Testis (tissue), 5 donors: ENCODE data around the gene ODAM. TPM values are rescaled to one million over a fixed set of nuclear protein-coding genes. Genes with fewer than 3 reads are reported as not detected.

Source experiments
- DNase-seq: peaks from one replicate; pipeline ENCODE4 v3.0.0-alpha.2; 2019
- H3K27ac ChIP-seq, 2 donors: fragments of 200-600 bp; sonication (generic); one replicate each; pipeline ENCODE4 v1.5.1; 2019
- H3K27me3 ChIP-seq: fragments of 200-600 bp; sonication (generic); one replicate; pipeline ENCODE4 v1.5.1; 2019
- H3K36me3 ChIP-seq: fragments of 200-600 bp; sonication (generic); one replicate; pipeline ENCODE4 v1.5.1; 2017; ENCODE audit warnings: low read depth; ENCODE audit errors: missing control alignments
- H3K4me1 ChIP-seq: fragments of 200-600 bp; sonication (generic); one replicate; pipeline ENCODE4 v1.5.1; 2019
- H3K4me3 ChIP-seq, 2 donors: fragments of 200-600 bp; sonication (generic); one replicate each; pipeline ENCODE4 v1.5.1; 2017 to 2019
- H3K9me3 ChIP-seq: fragments of 200-600 bp; sonication (generic); one replicate; pipeline ENCODE4 v1.5.1; 2017
- POLR2A ChIP-seq: fragments of 450-650 bp; IDR thresholded peaks from one replicate; pipeline ENCODE4 v1.6.1; 2017; ENCODE audit warnings: antibody characterized with exemption, mild to moderate bottlenecking, moderate library complexity
- WGBS, 2 donors: methylation state at CpG; one replicate each; pipeline ENCODE4 v1.1.5; 2018; 5-methylcytosine and 5-hydroxymethylcytosine counted together
- intact Hi-C: fragments of 100-400 bp; cut with DNase I; formaldehyde crosslinking; loops from one replicate; pipeline ENCODE4 v1.15.1; 2023; ENCODE audit warnings: low total_unique reads
- long read RNA-seq, 2 donors: transcript quantifications; one replicate each; lab custom pipeline, GENCODE V29; 2026
- polyA plus RNA-seq: library from polyadenylated mRNA; stranded (reverse); fragments of 350-450 nt; fragmentation: Illumina TruSeq; extraction: RNeasy Lipid Tissue Mini Kit (QIAGEN cat#74804); gene quantifications from one replicate; pipeline ENCODE4 v1.2.3, GENCODE V29; 2014; ENCODE audit warnings: low read depth, low replicate concordance; ENCODE audit not compliant: insufficient read depth
- total RNA-seq, 2 donors: library from RNA; depleted of rRNA; stranded (reverse); fragments of >200 nt; gene quantifications; one replicate each; pipeline ENCODE4 v1.2.3, GENCODE V29; 2016
- TF ChIP-seq, protein P1 (sequence below), 3 experiments: fragments of 450-650 bp in 2 of 3; fragments of 200-600 bp in 1 of 3; sonication (generic) in 1 of 3; IDR thresholded peaks; one replicate each; pipeline ENCODE4 v1.5.1; 2016 to 2019; ENCODE audit warnings: antibody characterized with exemption in 3 of 3, mild to moderate bottlenecking in 2 of 3, moderate library complexity in 1 of 3

The ODAM gene, protein sequence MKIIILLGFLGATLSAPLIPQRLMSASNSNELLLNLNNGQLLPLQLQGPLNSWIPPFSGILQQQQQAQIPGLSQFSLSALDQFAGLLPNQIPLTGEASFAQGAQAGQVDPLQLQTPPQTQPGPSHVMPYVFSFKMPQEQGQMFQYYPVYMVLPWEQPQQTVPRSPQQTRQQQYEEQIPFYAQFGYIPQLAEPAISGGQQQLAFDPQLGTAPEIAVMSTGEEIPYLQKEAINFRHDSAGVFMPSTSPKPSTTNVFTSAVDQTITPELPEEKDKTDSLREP
- total RNA-seq (not detected), polyA plus RNA-seq (0.33 TPM)
- long read RNA-seq, donor 1, result 0 reads
- long read RNA-seq, donor 2, result 0 reads

GRCh38 chr4:70195425-70195824 is at the start of gene ODAM:
Gene ODAM, plus strand, starts transcription at chr4:70195725. Its CDS starts 819 bp downstream, at chr4:70196544.
- Histone ChIP-seq H3K9me3 (no peaks in the 10 kb centered on the region), H3K4me1 (no peaks in the 10 kb centered on the region), H3K27ac (no peak within 1 kb of the TSS), H3K27me3 (no peaks in the 10 kb centered on the region), H3K36me3 (no peaks in the 10 kb centered on the region), H3K4me3 (no peak within 1 kb of the TSS)
- TF ChIP-seq, protein P1, sequence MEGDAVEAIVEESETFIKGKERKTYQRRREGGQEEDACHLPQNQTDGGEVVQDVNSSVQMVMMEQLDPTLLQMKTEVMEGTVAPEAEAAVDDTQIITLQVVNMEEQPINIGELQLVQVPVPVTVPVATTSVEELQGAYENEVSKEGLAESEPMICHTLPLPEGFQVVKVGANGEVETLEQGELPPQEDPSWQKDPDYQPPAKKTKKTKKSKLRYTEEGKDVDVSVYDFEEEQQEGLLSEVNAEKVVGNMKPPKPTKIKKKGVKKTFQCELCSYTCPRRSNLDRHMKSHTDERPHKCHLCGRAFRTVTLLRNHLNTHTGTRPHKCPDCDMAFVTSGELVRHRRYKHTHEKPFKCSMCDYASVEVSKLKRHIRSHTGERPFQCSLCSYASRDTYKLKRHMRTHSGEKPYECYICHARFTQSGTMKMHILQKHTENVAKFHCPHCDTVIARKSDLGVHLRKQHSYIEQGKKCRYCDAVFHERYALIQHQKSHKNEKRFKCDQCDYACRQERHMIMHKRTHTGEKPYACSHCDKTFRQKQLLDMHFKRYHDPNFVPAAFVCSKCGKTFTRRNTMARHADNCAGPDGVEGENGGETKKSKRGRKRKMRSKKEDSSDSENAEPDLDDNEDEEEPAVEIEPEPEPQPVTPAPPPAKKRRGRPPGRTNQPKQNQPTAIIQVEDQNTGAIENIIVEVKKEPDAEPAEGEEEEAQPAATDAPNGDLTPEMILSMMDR (IDR thresholded peaks at IDR 0.05), result no peak
- TF ChIP-seq POLR2A, result no peak
- WGBS, 2 donors, result 81 to 91% methylated on average over 1 of the region's 1 CpG
- intact Hi-C loops, result no loop called here
- no peak for DNase-seq

GRCh38 chr4:70151271-70151670 is 44.3 kb upstream of the ODAM start:
- Histone ChIP-seq H3K9me3 (no peaks in the 10 kb centered on the region), H3K36me3 (no peaks in the 10 kb centered on the region), H3K27me3 (no peaks in the 10 kb centered on the region), H3K4me3 (no peak overlapping the region), H3K4me1 (no peaks in the 10 kb centered on the region), H3K27ac (no peak overlapping the region)
- DNase-seq, result no peak
- TF ChIP-seq, protein P1 (IDR thresholded peaks at IDR 0.05), result no peak
- no peak for TF ChIP-seq POLR2A
- WGBS, 2 donors, result 53 to 55% methylated on average over 3 of the region's 3 CpGs
- intact Hi-C loops, result no loop called here

DNA sequence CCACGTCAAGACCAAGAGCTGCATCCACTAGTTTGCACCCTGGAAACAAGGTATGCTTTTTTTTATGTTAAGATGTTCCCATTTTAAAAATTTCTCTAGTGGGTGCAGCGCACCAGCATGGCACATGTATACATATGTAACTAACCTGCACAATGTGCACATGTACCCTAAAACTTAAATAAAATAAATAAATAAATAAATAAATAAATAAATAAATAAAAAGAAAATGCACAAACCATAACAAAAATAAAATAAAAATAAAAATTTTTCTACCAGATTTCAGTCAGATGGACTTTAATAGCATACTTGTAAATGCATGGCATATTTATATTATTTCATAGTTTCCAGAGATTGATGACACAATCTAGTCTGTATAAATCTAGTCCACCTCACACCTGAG is 43.4 kb upstream of the ODAM start:
- H3K4me3 ChIP-seq, result no peak overlapping the region
- no peak for DNase-seq
- intact Hi-C loops, result no loop called here
- no peak overlapping the region for H3K27ac ChIP-seq
- 91 to 96% methylated on average over 2 of the region's 2 CpGs for WGBS, 2 donors
- no peaks in the 10 kb centered on the region for H3K27me3 ChIP-seq
- TF ChIP-seq POLR2A, result no peak
- TF ChIP-seq, protein P1 (IDR thresholded peaks at IDR 0.05), result no peak
- no peaks in the 10 kb centered on the region for H3K4me1 ChIP-seq
- H3K9me3 ChIP-seq, result no peaks in the 10 kb centered on the region
- H3K36me3 ChIP-seq, result no peaks in the 10 kb centered on the region

GRCh38 chr4:70153937-70154336 is 41.6 kb upstream of the ODAM start, which contains the start of gene PRR27:
Gene PRR27, plus strand, starts transcription at chr4:70154237. Its CDS starts 139 bp downstream, at chr4:70154376.
- Histone ChIP-seq H3K9me3 (no peaks in the 10 kb centered on the region), H3K27me3 (no peaks in the 10 kb centered on the region), H3K36me3 (no peaks in the 10 kb centered on the region), H3K27ac (no peak within 1 kb of the TSS), H3K4me3 (no peak within 1 kb of the TSS), H3K4me1 (no peaks in the 10 kb centered on the region)
- no peak for DNase-seq
- intact Hi-C loops, result no loop called here
- TF ChIP-seq POLR2A, result no peak
- TF ChIP-seq, protein P1 (IDR thresholded peaks at IDR 0.05), result no peak
- 87 to 93% methylated on average over 3 of the region's 3 CpGs for whole genome bisulfite sequencing, 2 donors

- Histone ChIP-seq H3K27ac (no peak overlapping the region), H3K36me3 (no peaks in the 10 kb centered on the region), H3K27me3 (no peaks in the 10 kb centered on the region), H3K4me1 (no peaks in the 10 kb centered on the region), H3K4me3 (no peak overlapping the region), H3K9me3 (no peaks in the 10 kb centered on the region)
- intact Hi-C loops, result no loop called here
- 70 to 71% methylated on average over 2 of the region's 2 CpGs for WGBS, 2 donors
- no peak for DNase-seq
- no peak for TF ChIP-seq POLR2A
- TF ChIP-seq, protein P1 (IDR thresholded peaks at IDR 0.05), result no peak
Measured at GRCh38 chr4:70158576-70158975, 36.9 kb upstream of the ODAM start.
